ENCODE data around the gene BICRA.
A peak's percentile ranks its signal among the peaks of the same experiment; 100 is the strongest.

Gene BICRA

GRCh38 chr19:47601180-47601904, 7.6 kb upstream of the BICRA start:
- DNase-seq (ENCODE audit: low read depth), result no peak

GRCh38 chr19:47603706-47604565, 5.0 kb upstream of the BICRA start:
- DNase-seq (ENCODE audit: low read depth), result no peak

- no peak for DNase-seq (ENCODE audit: low read depth)
These were observed 1.3 kb upstream of the BICRA start for GRCh38 chr19:47607564-47608073.

- peak; percentile 87 for DNase-seq (ENCODE audit: low read depth)
These were observed 638 bp upstream of the BICRA start for GRCh38 chr19:47608074-47608918.

GRCh38 chr19:47609906-47610894, 1.3 kb downstream of the BICRA start:
- peak; percentile 20 for DNase-seq (ENCODE audit: low read depth)

- DNase-seq (ENCODE audit: low read depth), result no peak
These were observed 2.0 kb downstream of the BICRA start for GRCh38 chr19:47610902-47611301.

GRCh38 chr19:47613165-47614020, 4.5 kb downstream of the BICRA start:
- DNase-seq (ENCODE audit: low read depth), result no peak

GRCh38 chr19:47614021-47614295, 5.0 kb downstream of the BICRA start:
- DNase-seq (ENCODE audit: low read depth), result no peak

GRCh38 chr19:47614559-47614958, 5.6 kb downstream of the BICRA start:
- no peak for DNase-seq (ENCODE audit: low read depth)

GRCh38 chr19:47615230-47615629, 6.3 kb downstream of the BICRA start:
- no peak for DNase-seq (ENCODE audit: low read depth)

- no peak for DNase-seq (ENCODE audit: low read depth)
These were observed 6.8 kb downstream of the BICRA start for GRCh38 chr19:47615714-47616113.

- DNase-seq (ENCODE audit: low read depth), result no peak
These were observed 9.8 kb downstream of the BICRA start for GRCh38 chr19:47618771-47619170.

GRCh38 chr19:47619763-47620162, 10.8 kb downstream of the BICRA start:
- no peak for DNase-seq (ENCODE audit: low read depth)

GRCh38 chr19:47623151-47623920, 14.4 kb downstream of the BICRA start:
- no peak for DNase-seq (ENCODE audit: low read depth)

- no peak for DNase-seq (ENCODE audit: low read depth)
These were observed 15.0 kb downstream of the BICRA start for GRCh38 chr19:47623921-47624391.

GRCh38 chr19:47625650-47626049, 16.7 kb downstream of the BICRA start:
- no peak for DNase-seq (ENCODE audit: low read depth)

GRCh38 chr19:47626238-47626637, 17.3 kb downstream of the BICRA start:
- DNase-seq (ENCODE audit: low read depth), result no peak

- DNase-seq (ENCODE audit: low read depth), result no peak
These were observed 19.3 kb downstream of the BICRA start for GRCh38 chr19:47628078-47628771.

GRCh38 chr19:47630594-47630993, 21.7 kb downstream of the BICRA start:
- DNase-seq (ENCODE audit: low read depth), result no peak
